ENCODE results near the gene PLSCR3.

The PLSCR3 gene

DNA sequence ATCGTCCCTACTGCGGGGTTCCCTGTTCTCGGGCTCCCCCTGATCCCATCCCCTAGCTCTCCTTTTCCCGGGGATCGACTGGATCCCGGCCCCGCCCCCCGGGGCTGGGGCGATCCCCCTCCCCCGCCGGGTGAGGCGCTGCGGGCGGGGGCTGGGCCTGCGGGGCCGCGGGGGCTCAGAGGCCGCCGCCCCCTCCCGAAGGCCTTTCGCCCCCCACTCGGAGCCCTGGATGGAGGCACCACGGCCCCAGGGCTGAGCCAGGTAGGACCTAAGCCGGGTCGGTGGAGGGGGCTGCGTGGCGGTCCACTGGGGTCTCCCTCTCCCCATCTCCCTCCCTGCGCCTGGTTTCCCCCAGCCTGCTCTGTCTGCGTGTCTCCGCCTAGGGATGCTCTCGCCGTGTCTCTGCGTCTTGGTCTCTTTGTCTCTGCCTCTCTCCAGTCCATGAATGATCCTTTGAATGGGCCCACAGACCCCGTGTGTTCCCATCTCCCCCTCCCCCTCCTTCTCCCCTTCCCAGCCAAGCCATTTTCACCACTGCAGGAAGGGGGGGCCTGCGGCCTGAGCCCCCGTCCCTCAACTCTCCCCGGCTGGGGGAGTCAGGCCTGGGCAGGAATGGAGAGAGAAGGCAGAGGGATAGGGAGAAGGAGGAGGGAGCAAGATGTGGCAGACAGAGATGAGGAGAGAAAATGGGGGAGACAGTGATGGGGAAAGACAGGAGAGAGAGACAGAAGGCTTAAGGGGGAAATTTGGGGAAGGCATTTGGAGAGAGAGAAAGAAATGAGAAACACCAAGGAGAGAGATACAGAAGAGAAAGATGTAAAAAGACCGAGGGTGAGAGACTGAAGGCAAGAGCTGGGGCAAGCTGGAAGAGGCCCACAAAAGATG is 11.3 kb upstream of the PLSCR3 start:
- DNase-seq, result no peak

- no peak for DNase-seq
These were observed 10.5 kb upstream of the PLSCR3 start for GRCh38 chr17:7404737-7405349.

DNA sequence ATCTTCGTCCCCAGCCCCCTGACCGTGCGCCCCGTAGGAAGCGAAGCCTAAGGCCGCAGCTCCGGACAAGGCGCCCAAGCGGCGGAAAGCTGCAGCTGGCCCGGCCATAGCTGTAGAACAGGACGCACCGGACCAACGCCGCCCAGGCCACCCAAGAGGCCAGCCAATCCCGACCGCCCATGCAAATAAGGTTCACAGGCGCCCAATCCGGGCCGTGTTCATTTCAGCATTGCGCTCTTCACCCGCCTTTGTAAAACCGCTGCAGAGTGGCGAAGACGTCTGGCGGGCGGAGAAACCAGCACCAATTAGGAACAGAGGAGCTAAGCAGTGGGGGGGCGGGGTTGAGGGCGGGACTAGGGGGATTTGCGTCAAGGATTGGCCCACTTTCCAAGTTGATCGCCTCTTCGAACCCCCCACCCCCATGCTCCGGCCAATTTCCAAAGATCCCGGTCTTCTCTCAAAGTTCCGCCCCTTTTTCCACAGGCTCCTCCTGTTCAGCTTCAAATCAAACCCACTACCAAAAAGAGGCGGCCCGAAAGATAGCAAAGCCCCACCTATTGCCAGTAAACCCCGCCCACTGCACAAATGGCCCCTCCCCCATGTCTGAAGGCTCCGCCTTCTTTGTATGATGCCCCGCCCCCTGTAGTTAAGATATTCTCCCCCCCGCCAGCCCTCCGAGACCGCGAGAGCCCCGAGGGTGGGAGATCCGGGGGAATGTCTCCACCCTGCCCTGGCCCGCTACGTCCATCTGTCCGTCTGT is 9.8 kb upstream of the PLSCR3 start, which contains the start of gene TMEM256:
TMEM256 (minus strand) TSS at position 121 of the 760 bp plus-strand sequence; CDS start at position 108, 13 bp downstream.
- peak; percentile 92 for DNase-seq

DNA sequence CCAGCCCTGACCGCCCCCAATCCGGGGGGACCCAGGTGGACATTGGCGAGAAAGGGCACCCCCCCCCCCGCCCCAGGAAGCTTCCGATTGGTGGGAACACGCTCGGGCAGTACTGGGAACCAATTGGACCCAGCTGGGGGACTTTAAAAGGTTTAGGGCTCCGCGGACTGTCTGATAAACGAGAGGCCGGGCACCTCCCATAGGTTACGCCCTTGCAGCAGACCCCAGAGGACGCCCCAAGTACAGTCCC is 9.3 kb upstream of the PLSCR3 start:
- DNase-seq, result no peak

DNA sequence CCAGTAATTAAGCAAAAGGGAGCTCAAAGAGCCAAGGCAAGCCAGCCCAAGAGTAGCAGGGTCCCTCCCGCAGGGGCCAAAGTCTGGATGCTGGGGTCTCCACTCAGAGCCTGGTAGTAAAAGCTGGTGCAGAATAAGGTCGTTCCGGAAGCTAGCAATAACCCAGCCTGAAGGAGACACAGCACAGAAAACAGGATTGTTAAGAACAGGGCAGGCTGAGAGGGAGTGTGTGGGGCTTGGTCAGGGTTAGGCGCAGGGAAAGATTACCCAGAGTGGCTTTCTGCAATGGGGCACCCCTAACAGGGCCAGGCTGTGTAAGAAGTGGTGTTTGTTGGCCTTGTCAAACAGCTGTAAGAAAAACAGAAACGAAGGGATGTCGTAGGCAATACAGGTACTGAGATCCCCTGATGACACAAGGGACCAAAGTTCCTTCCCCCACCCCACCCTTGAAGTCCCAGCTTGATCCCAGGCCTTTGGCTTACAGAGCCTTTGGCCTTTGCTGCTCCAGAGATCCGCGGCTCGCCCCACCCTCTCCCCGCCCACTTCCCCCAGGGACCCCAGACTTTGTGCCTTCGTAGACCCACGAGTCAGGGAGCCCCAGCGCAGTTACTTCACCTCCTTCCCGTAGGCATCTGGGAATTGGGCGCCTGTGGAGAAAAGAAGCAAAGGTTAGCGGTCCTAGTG is 8.9 kb upstream of the PLSCR3 start:
- DNase-seq, result no peak

DNA sequence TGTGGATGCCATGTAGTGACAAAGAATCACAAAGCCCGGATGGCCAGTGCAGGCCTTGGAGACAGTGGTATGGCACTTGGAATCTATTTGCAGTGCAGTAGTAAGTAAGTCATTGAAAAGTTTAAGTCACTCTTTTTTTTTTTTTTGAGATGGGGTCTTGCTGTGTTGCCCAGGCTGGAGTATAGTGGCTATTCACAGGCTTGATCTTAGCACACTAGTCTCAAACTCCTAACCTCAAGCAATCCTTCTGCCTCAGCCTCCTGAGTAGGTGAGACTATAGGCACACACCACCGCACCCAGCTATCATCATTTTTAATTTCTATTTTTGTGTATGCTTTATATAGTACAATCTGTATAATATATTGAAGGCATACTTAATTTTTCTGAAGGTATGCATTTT is 4.3 kb upstream of the PLSCR3 start:
- no peak for DNase-seq

DNA sequence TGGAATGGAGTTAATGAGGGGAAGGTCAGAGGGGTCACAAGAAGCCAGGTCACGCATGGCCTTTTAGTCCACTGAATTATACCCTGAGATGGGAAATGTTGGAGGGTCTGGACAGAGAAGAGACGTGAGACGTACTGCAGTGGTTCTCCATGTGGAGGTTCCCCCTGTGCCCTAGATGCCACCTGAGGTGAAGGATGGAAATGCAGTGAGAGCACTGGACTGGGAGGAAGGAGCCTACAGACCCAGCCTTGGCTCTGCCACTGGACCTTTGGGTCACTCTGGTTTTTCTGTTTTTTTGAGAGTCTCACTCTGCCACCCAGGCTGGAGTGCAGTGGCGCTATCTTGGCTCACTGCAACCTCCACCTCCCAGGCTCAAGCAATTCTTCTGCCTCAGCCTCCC is 1.8 kb upstream of the PLSCR3 start:
- DNase-seq, result no peak

GRCh38 chr17:7393613-7394451 is 493 bp downstream of the PLSCR3 start:
- DNase-seq, result peak; percentile 31

DNA sequence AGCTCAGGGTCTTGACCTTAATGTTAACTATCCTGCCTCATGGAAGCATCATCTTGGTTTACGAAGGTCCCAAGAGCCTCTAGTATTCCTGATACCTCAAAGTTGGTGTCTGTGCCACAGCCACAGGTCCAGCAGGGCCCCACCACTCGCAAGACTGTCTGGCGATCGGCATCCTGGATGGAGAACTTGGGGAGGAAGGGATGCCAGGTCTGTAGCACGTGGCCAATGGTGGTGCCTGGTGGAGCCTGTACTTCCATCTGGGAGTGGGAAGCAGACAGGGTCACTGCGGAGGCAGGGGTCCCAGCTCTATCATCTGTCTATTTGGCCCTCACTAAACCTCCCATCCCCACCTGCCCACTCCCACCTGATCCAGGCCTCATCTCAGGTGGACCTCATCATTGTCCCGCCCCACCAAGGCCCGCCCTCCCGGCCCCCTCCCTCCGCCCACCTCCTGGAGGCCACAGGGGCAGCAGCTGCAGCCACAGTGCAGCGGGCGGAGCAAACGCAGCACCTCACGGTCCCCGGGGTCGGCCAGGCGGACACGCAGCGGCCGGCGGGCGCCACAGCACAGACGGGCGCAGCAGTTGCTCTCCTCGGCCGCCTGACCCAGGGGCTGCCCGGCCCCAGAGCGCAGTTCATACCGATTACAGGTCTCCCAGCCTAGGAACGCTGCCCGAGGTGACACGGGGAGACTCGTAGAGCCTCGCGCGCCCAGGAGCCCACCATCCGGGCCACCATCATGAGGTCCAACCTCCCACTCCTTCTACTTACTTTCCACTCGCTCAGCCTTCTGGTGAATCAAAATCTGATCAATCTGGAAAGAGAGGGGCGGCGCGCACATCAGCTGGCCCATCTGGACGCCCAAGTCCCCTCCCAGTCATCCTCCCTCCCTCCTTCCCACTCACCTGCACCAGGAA is 1.4 kb downstream of the PLSCR3 start:
- no peak for DNase-seq

- no peak for DNase-seq
These were observed 3.0 kb downstream of the PLSCR3 start for GRCh38 chr17:7391307-7391706.

GRCh38 chr17:7389924-7390910 is 4.1 kb downstream of the PLSCR3 start:
- DNase-seq, result no peak

GRCh38 chr17:7388856-7389255 is 5.5 kb downstream of the PLSCR3 start:
- no peak for DNase-seq

DNA sequence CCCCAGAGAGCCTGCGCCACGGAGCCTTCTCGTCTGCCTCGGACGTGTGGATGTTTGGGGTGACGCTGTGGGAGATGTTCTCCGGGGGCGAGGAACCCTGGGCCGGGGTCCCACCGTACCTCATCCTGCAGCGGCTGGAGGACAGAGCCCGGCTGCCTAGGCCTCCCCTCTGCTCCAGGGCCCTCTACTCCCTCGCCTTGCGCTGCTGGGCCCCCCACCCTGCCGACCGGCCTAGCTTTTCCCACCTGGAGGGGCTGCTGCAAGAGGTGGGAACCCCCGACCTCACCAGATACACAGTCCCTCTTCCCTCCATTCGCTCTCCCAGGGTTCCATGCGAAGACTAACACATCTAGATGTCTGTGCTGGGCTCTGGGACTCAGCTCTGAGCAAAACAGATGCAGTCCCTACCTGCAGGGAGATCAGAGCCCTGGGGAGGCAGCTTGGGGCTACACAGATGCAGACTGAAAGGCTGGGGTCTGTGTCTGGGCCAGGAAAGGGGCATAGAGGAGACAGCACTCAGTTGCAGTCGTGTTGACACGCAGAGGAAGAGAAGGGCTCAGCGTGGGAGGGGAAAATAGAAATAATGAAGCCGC is 9.7 kb downstream of the PLSCR3 start:
- DNase-seq, result no peak

- peak; percentile 77 for DNase-seq
These were observed 10.4 kb downstream of the PLSCR3 start for GRCh38 chr17:7383742-7384488.

GRCh38 chr17:7383371-7383741 is 11.0 kb downstream of the PLSCR3 start:
- DNase-seq, result no peak

DNA sequence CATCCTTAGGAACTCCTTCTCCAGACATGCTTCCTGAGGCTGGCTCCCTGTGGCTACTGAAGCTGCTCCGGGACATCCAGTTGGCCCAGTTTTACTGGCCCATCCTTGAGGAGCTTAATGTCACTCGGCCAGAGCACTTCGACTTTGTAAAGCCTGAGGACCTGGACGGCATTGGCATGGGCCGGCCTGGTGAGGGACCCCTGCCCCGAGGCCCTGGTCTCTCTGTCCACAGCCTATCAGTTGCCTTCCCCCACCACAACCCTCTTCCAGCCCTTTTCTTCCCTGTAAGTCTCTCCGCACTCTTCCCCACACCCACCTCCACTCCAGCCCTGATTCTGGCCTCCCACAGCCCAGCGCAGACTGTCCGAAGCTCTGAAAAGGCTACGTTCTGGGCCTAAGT is 11.4 kb downstream of the PLSCR3 start:
- no peak for DNase-seq

GRCh38 chr17:7380855-7381683 is 13.3 kb downstream of the PLSCR3 start, which contains the start of gene TNK1:
Gene TNK1 (plus strand): TSS chr17:7381089. CDS start chr17:7382927, 1,838 bp downstream.
- no peak for DNase-seq

DNA sequence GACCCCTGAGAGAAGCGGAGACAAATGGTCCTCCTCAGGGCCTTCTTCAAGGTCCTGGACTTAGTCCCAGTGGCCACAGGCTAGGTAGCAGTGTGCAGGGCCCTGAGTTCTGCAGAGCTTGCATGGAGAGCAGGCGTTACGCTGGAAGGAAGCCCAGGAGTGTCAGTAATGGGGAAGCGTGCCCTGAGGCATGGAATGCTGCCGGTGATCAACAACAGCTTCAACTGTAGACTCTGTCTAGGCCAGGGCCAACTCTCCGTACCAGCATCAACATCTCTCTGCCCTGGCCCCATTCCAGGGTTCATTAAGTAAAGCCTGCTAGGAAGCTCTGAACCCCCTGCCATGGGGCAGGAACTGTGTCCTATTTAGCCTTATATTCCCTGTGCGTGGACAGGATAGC is 14.0 kb downstream of the PLSCR3 start:
- DNase-seq, result no peak
